ENCODE measurements around the gene DIAPH2.

GRCh38 chrX:97290199-97290598 is 605.6 kb downstream of the DIAPH2 start:
- TF ChIP-seq E2F1 (CRISPR knock-in tag; IDR thresholded peaks at IDR 0.05) (no peak), CTCF (IDR thresholded peaks at IDR 0.05) (no peak), ZNF425 (CRISPR knock-in tag; conservative IDR thresholded peaks at IDR 0.05) (no peak)
